ENCODE data around the gene RAB12.
"Not testable (repeated sequence)": the region's sequence is repeated elsewhere in the genome, so short reads cannot be mapped to it uniquely, and the experiment has no call there.

The RAB12 gene

GRCh38 chr18:8614875-8615274, 5.6 kb downstream of the RAB12 start:
- no peak for DNase-seq (ENCODE audit: low spot score)

- DNase-seq (ENCODE audit: low spot score) = peak; percentile 83
These were observed 6.3 kb downstream of the RAB12 start for GRCh38 chr18:8615397-8616027.

- DNase-seq (ENCODE audit: low spot score) = no peak
These were observed 6.8 kb downstream of the RAB12 start for GRCh38 chr18:8616028-8616401.

- no peak for DNase-seq (ENCODE audit: low spot score)
These were observed 8.7 kb downstream of the RAB12 start for GRCh38 chr18:8617907-8618306.

- DNase-seq (ENCODE audit: low spot score) = no peak
These were observed 9.8 kb downstream of the RAB12 start for GRCh38 chr18:8619041-8619440.

GRCh38 chr18:8619835-8620577, 10.8 kb downstream of the RAB12 start:
- DNase-seq (ENCODE audit: low spot score) = no peak

GRCh38 chr18:8620845-8621244, 11.6 kb downstream of the RAB12 start:
- DNase-seq (ENCODE audit: low spot score) = no peak

GRCh38 chr18:8622625-8623024, 13.4 kb downstream of the RAB12 start:
- not testable (repeated sequence) for DNase-seq (ENCODE audit: low spot score)

- no peak for DNase-seq (ENCODE audit: low spot score)
These were observed 14.4 kb downstream of the RAB12 start for GRCh38 chr18:8623549-8624106.

- DNase-seq (ENCODE audit: low spot score) = peak; percentile 41
These were observed 16.3 kb downstream of the RAB12 start for GRCh38 chr18:8625461-8626092.

- no peak for DNase-seq (ENCODE audit: low spot score)
These were observed 17.3 kb downstream of the RAB12 start for GRCh38 chr18:8626414-8627106.

GRCh38 chr18:8627107-8627472, 17.9 kb downstream of the RAB12 start:
- peak; percentile 80 for DNase-seq (ENCODE audit: low spot score)

- DNase-seq (ENCODE audit: low spot score) = no peak
These were observed 18.3 kb downstream of the RAB12 start for GRCh38 chr18:8627540-8627939.

GRCh38 chr18:8629602-8630001, 20.4 kb downstream of the RAB12 start:
- DNase-seq (ENCODE audit: low spot score) = no peak

GRCh38 chr18:8630546-8630945, 21.3 kb downstream of the RAB12 start:
- no peak for DNase-seq (ENCODE audit: low spot score)

- no peak for DNase-seq (ENCODE audit: low spot score)
These were observed 22.0 kb downstream of the RAB12 start for GRCh38 chr18:8631265-8631664.

- DNase-seq (ENCODE audit: low spot score) = no peak
These were observed 23.1 kb downstream of the RAB12 start for GRCh38 chr18:8632386-8632785.

GRCh38 chr18:8634508-8634907, 25.3 kb downstream of the RAB12 start:
- DNase-seq (ENCODE audit: low spot score) = no peak

GRCh38 chr18:8635087-8635486, 25.9 kb downstream of the RAB12 start:
- DNase-seq (ENCODE audit: low spot score) = no peak

GRCh38 chr18:8639762-8640161, 30.5 kb downstream of the RAB12 start:
- DNase-seq (ENCODE audit: low spot score) = no peak

- peak; percentile 28 for DNase-seq (ENCODE audit: low spot score)
These were observed 34.2 kb downstream of the RAB12 start for GRCh38 chr18:8643326-8643878.

GRCh38 chr18:8647359-8647758, 38.1 kb downstream of the RAB12 start:
- not testable (repeated sequence) for DNase-seq (ENCODE audit: low spot score)
